Spleen (tissue), 7 donors: ENCODE data around the gene PRKG1.

Experiments used
- POLR2A ChIP-seq, 3 donors: fragments of 450-650 bp; IDR thresholded peaks; one replicate each; pipeline ENCODE4 v1.5.1; 2017; ENCODE audit warnings: antibody characterized with exemption in 3 of 3, mild to moderate bottlenecking in 1 of 3
- POLR2AphosphoS5 ChIP-seq, 3 donors: sonication (generic); formaldehyde crosslinking; IDR thresholded peaks; one replicate each; pipeline ENCODE4 v1.5.1; 2017; ENCODE audit warnings: antibody characterized with exemption in 3 of 3
- TF ChIP-seq, protein P1 (sequence below), 11 experiments: fragments of 200-600 bp in 7 of 11; fragments of 450-650 bp in 4 of 11; sonication (generic) in 4 of 11; IDR thresholded peaks in 8 of 11; conservative IDR thresholded peaks in 3 of 11; 1 replicate in 7 of 11; 2 replicates in 4 of 11; pipeline versions ENCODE4 v1.4.0 to v1.8.0; 2016 to 2021; ENCODE audit warnings: antibody characterized with exemption in 11 of 11, inconsistent platforms in 4 of 11, mild to moderate bottlenecking in 1 of 11
- donor health status: DM: no; HTN: no; CAD: no; lungs with moderate emphysema.
- donor health status: DM: no; HTN: no; CAD: no.
- donor health status: DM: no; HTN: no; CAD: no.

DNA sequence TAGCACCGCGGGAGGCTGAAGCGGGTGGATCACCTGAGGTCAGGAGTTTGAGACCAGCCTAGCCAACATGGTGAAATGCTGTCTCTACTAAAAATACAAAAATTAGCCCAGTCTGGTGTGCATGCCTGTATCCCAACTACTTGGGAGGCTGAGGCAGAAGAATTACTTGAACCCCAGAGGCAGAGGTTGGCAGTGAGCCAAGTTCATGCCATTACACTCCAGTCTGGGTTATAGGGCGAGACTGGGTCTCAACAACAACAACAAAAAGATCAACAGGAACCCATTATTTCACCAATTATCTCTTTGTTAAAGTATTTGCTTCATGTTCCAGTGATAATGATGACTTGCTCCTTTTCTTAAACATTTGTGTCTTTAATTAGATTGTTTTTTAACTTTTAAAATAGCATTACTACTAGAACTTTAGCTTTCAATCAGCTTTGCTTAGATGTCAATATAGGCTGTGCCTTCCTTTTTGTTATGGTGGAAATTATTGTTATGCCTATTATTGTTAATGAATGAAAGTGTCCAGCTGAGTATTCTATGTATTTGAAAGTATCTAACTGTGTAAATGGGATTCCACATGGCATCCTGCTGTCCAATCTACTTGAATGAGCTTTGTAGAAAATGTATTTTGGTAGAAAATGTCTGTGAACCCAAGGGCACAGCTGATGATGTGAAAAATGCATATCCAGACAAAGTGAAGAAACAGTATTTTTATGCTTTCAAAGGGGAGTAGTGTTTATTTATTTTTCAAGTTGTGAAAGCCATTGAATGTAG is 686.8 kb downstream of the PRKG1 start:
- no peak for TF ChIP-seq POLR2A (IDR thresholded peaks at IDR 0.05)
- TF ChIP-seq, protein P1, sequence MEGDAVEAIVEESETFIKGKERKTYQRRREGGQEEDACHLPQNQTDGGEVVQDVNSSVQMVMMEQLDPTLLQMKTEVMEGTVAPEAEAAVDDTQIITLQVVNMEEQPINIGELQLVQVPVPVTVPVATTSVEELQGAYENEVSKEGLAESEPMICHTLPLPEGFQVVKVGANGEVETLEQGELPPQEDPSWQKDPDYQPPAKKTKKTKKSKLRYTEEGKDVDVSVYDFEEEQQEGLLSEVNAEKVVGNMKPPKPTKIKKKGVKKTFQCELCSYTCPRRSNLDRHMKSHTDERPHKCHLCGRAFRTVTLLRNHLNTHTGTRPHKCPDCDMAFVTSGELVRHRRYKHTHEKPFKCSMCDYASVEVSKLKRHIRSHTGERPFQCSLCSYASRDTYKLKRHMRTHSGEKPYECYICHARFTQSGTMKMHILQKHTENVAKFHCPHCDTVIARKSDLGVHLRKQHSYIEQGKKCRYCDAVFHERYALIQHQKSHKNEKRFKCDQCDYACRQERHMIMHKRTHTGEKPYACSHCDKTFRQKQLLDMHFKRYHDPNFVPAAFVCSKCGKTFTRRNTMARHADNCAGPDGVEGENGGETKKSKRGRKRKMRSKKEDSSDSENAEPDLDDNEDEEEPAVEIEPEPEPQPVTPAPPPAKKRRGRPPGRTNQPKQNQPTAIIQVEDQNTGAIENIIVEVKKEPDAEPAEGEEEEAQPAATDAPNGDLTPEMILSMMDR (IDR thresholded peaks at IDR 0.05 in 8 of 11, conservative IDR thresholded peaks at IDR 0.05 in 3 of 11): no peak
- no peak for TF ChIP-seq POLR2AphosphoS5 (IDR thresholded peaks at IDR 0.05)
